Hepatocyte (in vitro differentiated cells): ENCODE results near the gene ABO.

Source experiments
- EZH2 ChIP-seq: fragments of 200-600 bp; sonication (generic); IDR thresholded peaks from 2 replicates; pipeline ENCODE4 v1.6.1; 2016; ENCODE audit warnings: antibody characterized with exemption, mild to moderate bottlenecking, borderline replicate concordance
- TF ChIP-seq, protein P1 (sequence below): fragments of 200-600 bp; sonication (generic); IDR thresholded peaks from 2 replicates; pipeline ENCODE4 v1.5.1; 2016; ENCODE audit warnings: antibody characterized with exemption, mild to moderate bottlenecking; ENCODE audit not compliant: poor library complexity

DNA sequence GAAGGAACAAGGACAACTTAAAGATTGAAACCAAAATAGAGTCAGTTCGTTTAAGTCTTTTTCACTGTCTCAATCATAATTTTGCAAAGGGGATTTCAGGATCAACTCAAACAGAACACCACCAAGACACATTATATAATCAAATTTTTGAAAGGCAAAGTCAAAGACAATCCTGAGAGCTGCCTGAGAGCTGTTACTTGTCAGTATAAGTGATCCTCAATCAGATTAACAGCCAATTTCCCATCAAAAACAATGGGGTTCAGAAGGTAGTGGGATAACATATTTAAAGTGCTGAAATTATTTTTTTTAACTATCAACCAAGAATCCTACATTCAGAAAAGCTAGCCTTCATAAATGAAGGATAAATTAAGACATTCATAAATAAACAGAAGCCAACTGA is 19.3 kb upstream of the ABO start:
- TF ChIP-seq, protein P1, sequence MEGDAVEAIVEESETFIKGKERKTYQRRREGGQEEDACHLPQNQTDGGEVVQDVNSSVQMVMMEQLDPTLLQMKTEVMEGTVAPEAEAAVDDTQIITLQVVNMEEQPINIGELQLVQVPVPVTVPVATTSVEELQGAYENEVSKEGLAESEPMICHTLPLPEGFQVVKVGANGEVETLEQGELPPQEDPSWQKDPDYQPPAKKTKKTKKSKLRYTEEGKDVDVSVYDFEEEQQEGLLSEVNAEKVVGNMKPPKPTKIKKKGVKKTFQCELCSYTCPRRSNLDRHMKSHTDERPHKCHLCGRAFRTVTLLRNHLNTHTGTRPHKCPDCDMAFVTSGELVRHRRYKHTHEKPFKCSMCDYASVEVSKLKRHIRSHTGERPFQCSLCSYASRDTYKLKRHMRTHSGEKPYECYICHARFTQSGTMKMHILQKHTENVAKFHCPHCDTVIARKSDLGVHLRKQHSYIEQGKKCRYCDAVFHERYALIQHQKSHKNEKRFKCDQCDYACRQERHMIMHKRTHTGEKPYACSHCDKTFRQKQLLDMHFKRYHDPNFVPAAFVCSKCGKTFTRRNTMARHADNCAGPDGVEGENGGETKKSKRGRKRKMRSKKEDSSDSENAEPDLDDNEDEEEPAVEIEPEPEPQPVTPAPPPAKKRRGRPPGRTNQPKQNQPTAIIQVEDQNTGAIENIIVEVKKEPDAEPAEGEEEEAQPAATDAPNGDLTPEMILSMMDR = no peak
- TF ChIP-seq EZH2 = no peak
